ENCODE measurements around the gene ACSS1.
A peak's percentile ranks its signal among the peaks of the same experiment; 100 is the strongest.
"Not testable (repeated sequence)": the region's sequence is repeated elsewhere in the genome, so short reads cannot be mapped to it uniquely, and the experiment has no call there.

The ACSS1 gene

GRCh38 chr20:25008388-25009217, 49.3 kb downstream of the ACSS1 start:
- FAIRE-seq = no peak

- FAIRE-seq = no peak
Observed at GRCh38 chr20:25007491-25008305, 50.2 kb downstream of the ACSS1 start.

GRCh38 chr20:25006431-25007167, 51.3 kb downstream of the ACSS1 start:
- no peak for FAIRE-seq

- no peak for FAIRE-seq
Observed at GRCh38 chr20:25005661-25006060, 52.3 kb downstream of the ACSS1 start.

- no peak for FAIRE-seq
Observed at GRCh38 chr20:25005220-25005619, 52.7 kb downstream of the ACSS1 start.

GRCh38 chr20:25003002-25003401, 54.9 kb downstream of the ACSS1 start:
- no peak for FAIRE-seq

GRCh38 chr20:25001323-25001722, 56.6 kb downstream of the ACSS1 start:
- not testable (repeated sequence) for FAIRE-seq

- FAIRE-seq = no peak
Observed at GRCh38 chr20:25000268-25000801, 57.6 kb downstream of the ACSS1 start.

GRCh38 chr20:24999568-24999967, 58.4 kb downstream of the ACSS1 start:
- FAIRE-seq = no peak

- no peak for FAIRE-seq
Observed at GRCh38 chr20:24998631-24999445, 59.1 kb downstream of the ACSS1 start.

- no peak for FAIRE-seq
Observed at GRCh38 chr20:24998121-24998520, 59.8 kb downstream of the ACSS1 start.

- FAIRE-seq = no peak
Observed at GRCh38 chr20:24996449-24997377, 61.2 kb downstream of the ACSS1 start.

- no peak for FAIRE-seq
Observed at GRCh38 chr20:24995741-24996448, 62.0 kb downstream of the ACSS1 start.

- FAIRE-seq = no peak
Observed at GRCh38 chr20:24994470-24995368, 63.2 kb downstream of the ACSS1 start.

- FAIRE-seq = no peak
Observed at GRCh38 chr20:24994186-24994465, 63.8 kb downstream of the ACSS1 start.

- no peak for FAIRE-seq
Observed at GRCh38 chr20:24993337-24994185, 64.4 kb downstream of the ACSS1 start.

GRCh38 chr20:24992487-24993205, 65.3 kb downstream of the ACSS1 start, which contains the start of gene APMAP:
Gene APMAP (minus strand): TSS chr20:24992751. CDS start chr20:24992688, 63 bp downstream.
- peak; percentile 59 for FAIRE-seq

Measured in G401.6 (cell line).